KMS-11 (cell line): ENCODE data around the gene RPS6KA3.
A peak's percentile ranks its signal among the peaks of the same experiment; 100 is the strongest.
"Not testable (repeated sequence)": the region's sequence is repeated elsewhere in the genome, so short reads cannot be mapped to it uniquely, and the experiment has no call there.

Experiments used
- H2AFZ ChIP-seq: fragments of 200-600 bp; sonication (generic); 2 replicates; pipeline ENCODE4 v1.6.1; 2016; ENCODE audit warnings: antibody characterized with exemption, mixed run types, low read depth
- H3K27ac ChIP-seq: fragments of 200-600 bp; sonication (generic); 2 replicates; pipeline ENCODE4 v1.6.1; 2016; ENCODE audit warnings: mild to moderate bottlenecking, mixed run types
- H3K27me3 ChIP-seq: fragments of 200-600 bp; sonication (generic); 2 replicates; pipeline ENCODE4 v1.6.1; 2017; ENCODE audit warnings: mild to moderate bottlenecking, low read depth, mixed run types, moderate library complexity; ENCODE audit not compliant: insufficient read depth
- H3K36me3 ChIP-seq: fragments of 200-600 bp; sonication (generic); 2 replicates; pipeline ENCODE4 v1.6.1; 2017; ENCODE audit warnings: mild to moderate bottlenecking, mixed run types; ENCODE audit not compliant: insufficient read depth
- H3K4me1 ChIP-seq: fragments of 200-600 bp; sonication (generic); 2 replicates; pipeline ENCODE4 v1.6.1; 2016; ENCODE audit warnings: mild to moderate bottlenecking, low read depth, mixed run types; ENCODE audit not compliant: poor library complexity, severe bottlenecking
- H3K4me2 ChIP-seq: fragments of 200-600 bp; sonication (generic); 2 replicates; pipeline ENCODE4 v1.7.0; 2016; ENCODE audit warnings: mild to moderate bottlenecking, mixed run types
- H3K4me3 ChIP-seq: fragments of 200-600 bp; sonication (generic); IDR thresholded peaks from 2 replicates; pipeline ENCODE4 v1.6.1; 2017; ENCODE audit warnings: low read depth, low read length, mixed read lengths; ENCODE audit not compliant: insufficient read depth
- H3K79me2 ChIP-seq: fragments of 200-600 bp; sonication (generic); 2 replicates; pipeline ENCODE4 v1.6.1; 2016; ENCODE audit warnings: low read depth, mixed run types; ENCODE audit not compliant: insufficient read depth
- H3K9ac ChIP-seq: fragments of 200-600 bp; sonication (generic); 2 replicates; pipeline ENCODE4 v1.6.1; 2016; ENCODE audit warnings: mild to moderate bottlenecking, mixed run types
- H4K20me1 ChIP-seq: fragments of 200-600 bp; sonication (generic); 2 replicates; pipeline ENCODE4 v1.6.1; 2016; ENCODE audit warnings: mild to moderate bottlenecking, mixed run types; ENCODE audit not compliant: insufficient read depth
- CTCF ChIP-seq: fragments of 200-600 bp; sonication (generic); conservative IDR thresholded peaks from 2 replicates; pipeline ENCODE4 v1.6.1; 2017; ENCODE audit warnings: low read depth, mild to moderate bottlenecking, antibody characterized with exemption, low read length, moderate library complexity, mixed read lengths

RPS6KA3 gene

GRCh38 chrX:20132666-20133065 is 134.0 kb downstream of the RPS6KA3 start:
- no peak overlapping the region for H2AFZ ChIP-seq
- H3K4me1 ChIP-seq = no peaks in the 10 kb centered on the region
- H3K4me3 ChIP-seq = no peak overlapping the region
- no peak overlapping the region for H3K27ac ChIP-seq
- no peaks in the 10 kb centered on the region for H4K20me1 ChIP-seq
- H3K27me3 ChIP-seq = no peaks in the 10 kb centered on the region
- H3K79me2 ChIP-seq = peaks cover 32% of the 10 kb centered on the region; the same call in 1 of the 2 replicates
- no peak overlapping the region for H3K9ac ChIP-seq
- no peak for TF ChIP-seq CTCF
- H3K4me2 ChIP-seq = no peak overlapping the region
- H3K36me3 ChIP-seq = peaks cover 8% of the 10 kb centered on the region; the same call in 1 of the 2 replicates

GRCh38 chrX:20130357-20130756 is 136.4 kb downstream of the RPS6KA3 start:
- H3K27ac ChIP-seq = no peak overlapping the region
- TF ChIP-seq CTCF = no peak
- H3K4me3 ChIP-seq = no peak overlapping the region
- H3K9ac ChIP-seq = no peak overlapping the region
- H4K20me1 ChIP-seq = no peaks in the 10 kb centered on the region
- no peak overlapping the region for H3K4me2 ChIP-seq
- peaks cover 6% of the 10 kb centered on the region for H3K4me1 ChIP-seq
- H3K27me3 ChIP-seq = no peaks in the 10 kb centered on the region
- peaks cover 9% of the 10 kb centered on the region; the same call in 1 of the 2 replicates for H3K79me2 ChIP-seq
- no peaks in the 10 kb centered on the region; the same call in 1 of the 2 replicates for H3K36me3 ChIP-seq
- no peak overlapping the region for H2AFZ ChIP-seq

GRCh38 chrX:20129547-20129946 is 137.2 kb downstream of the RPS6KA3 start:
- no peak overlapping the region for H3K4me2 ChIP-seq
- H4K20me1 ChIP-seq = no peaks in the 10 kb centered on the region
- H2AFZ ChIP-seq = no peak overlapping the region
- no peak overlapping the region for H3K4me3 ChIP-seq
- no peaks in the 10 kb centered on the region; the same call in 1 of the 2 replicates for H3K36me3 ChIP-seq
- H3K27ac ChIP-seq = no peak overlapping the region
- H3K27me3 ChIP-seq = no peaks in the 10 kb centered on the region
- no peak overlapping the region for H3K9ac ChIP-seq
- peaks cover 1% of the 10 kb centered on the region; the same call in 1 of the 2 replicates for H3K79me2 ChIP-seq
- no peak for TF ChIP-seq CTCF
- peaks cover 6% of the 10 kb centered on the region for H3K4me1 ChIP-seq

- H3K79me2 ChIP-seq = no peaks in the 10 kb centered on the region; the same call in 1 of the 2 replicates
- TF ChIP-seq CTCF = no peak
- H2AFZ ChIP-seq = no peak overlapping the region
- no peaks in the 10 kb centered on the region; the same call in 1 of the 2 replicates for H3K36me3 ChIP-seq
- no peak overlapping the region for H3K4me2 ChIP-seq
- no peak overlapping the region for H3K9ac ChIP-seq
- no peak overlapping the region for H3K4me3 ChIP-seq
- peaks cover 6% of the 10 kb centered on the region for H3K4me1 ChIP-seq
- H4K20me1 ChIP-seq = no peaks in the 10 kb centered on the region
- no peak overlapping the region for H3K27ac ChIP-seq
- H3K27me3 ChIP-seq = no peaks in the 10 kb centered on the region
Observed at GRCh38 chrX:20128670-20129069, 138.0 kb downstream of the RPS6KA3 start.

- not testable (repeated sequence) for H2AFZ ChIP-seq, H3K36me3 ChIP-seq, H3K9ac ChIP-seq, H3K79me2 ChIP-seq, H3K4me2 ChIP-seq, H3K4me3 ChIP-seq, H3K27me3 ChIP-seq, H3K27ac ChIP-seq, H3K4me1 ChIP-seq, H4K20me1 ChIP-seq
Observed at GRCh38 chrX:20127440-20127839, 139.3 kb downstream of the RPS6KA3 start.

- H3K36me3 ChIP-seq = not testable (repeated sequence)
Observed at GRCh38 chrX:20126833-20127232, 139.9 kb downstream of the RPS6KA3 start.

More at GRCh38 chrX:20126833-20127232, 139.9 kb downstream of the RPS6KA3 start:
- not testable (repeated sequence) for H3K27ac ChIP-seq, H2AFZ ChIP-seq, H3K9ac ChIP-seq, H3K79me2 ChIP-seq, H3K4me1 ChIP-seq, H3K27me3 ChIP-seq, H4K20me1 ChIP-seq, H3K4me3 ChIP-seq
- 0 out of 2 replicates have a peak overlapping the region, but pooled peaks have one; percentile 23 for H3K4me2 ChIP-seq
